Right renal cortex interstitium (tissue), 3 donors: Measurements from ENCODE around the gene CBX5. TPM values are rescaled to one million over a fixed set of nuclear protein-coding genes. Genes with fewer than 3 reads are reported as not detected.
"Not testable (repeated sequence)": the region's sequence is repeated elsewhere in the genome, so short reads cannot be mapped to it uniquely, and the experiment has no call there.

Source experiments
- DNase-seq, 3 donors: peaks; one replicate each; pipeline ENCODE4 v3.0.0-alpha.2; 2013; ENCODE audit warnings: low read depth in 3 of 3, low spot score in 2 of 3
- polyA plus RNA-seq, 3 donors: library from polyadenylated mRNA; unstranded; fragments of 120-200 nt; gene quantifications; one replicate each; pipeline ENCODE4 v1.2.1, GENCODE V29; 2013; ENCODE audit not compliant: insufficient read length in 3 of 3

Gene CBX5
- polyA plus RNA-seq, 3 donors: 118 to 129 (median 125) TPM

GRCh38 chr12:54204316-54204715, 75.6 kb downstream of the CBX5 start:
- DNase-seq: no peak

GRCh38 chr12:54201001-54201794, 78.7 kb downstream of the CBX5 start:
- no peak for DNase-seq

- DNase-seq: no peak
Observed at GRCh38 chr12:54200412-54200811, 79.5 kb downstream of the CBX5 start.

- no peak for DNase-seq
Observed at GRCh38 chr12:54199917-54200316, 80.0 kb downstream of the CBX5 start.

- no peak for DNase-seq
Observed at GRCh38 chr12:54199034-54199433, 80.9 kb downstream of the CBX5 start.

GRCh38 chr12:54197431-54197909, 82.5 kb downstream of the CBX5 start:
- no peak for DNase-seq

- DNase-seq: no peak
Observed at GRCh38 chr12:54197010-54197409, 82.9 kb downstream of the CBX5 start.

GRCh38 chr12:54196396-54196795, 83.5 kb downstream of the CBX5 start:
- no peak for DNase-seq

GRCh38 chr12:54195737-54196347, 84.1 kb downstream of the CBX5 start:
- peak in 2 of 3 donors; percentile 84 to 89 for DNase-seq

GRCh38 chr12:54195080-54195736, 84.7 kb downstream of the CBX5 start:
- DNase-seq: no peak

- not testable (repeated sequence) for DNase-seq
Observed at GRCh38 chr12:54194611-54195010, 85.3 kb downstream of the CBX5 start.

GRCh38 chr12:54193434-54193833, 86.5 kb downstream of the CBX5 start:
- no peak for DNase-seq

- DNase-seq: peak; percentile 79 to 88 (median 86)
Observed at GRCh38 chr12:54191550-54192022, 88.3 kb downstream of the CBX5 start.

- no peak for DNase-seq
Observed at GRCh38 chr12:54191126-54191525, 88.8 kb downstream of the CBX5 start.

GRCh38 chr12:54189198-54189539, 90.8 kb downstream of the CBX5 start:
- no peak for DNase-seq

GRCh38 chr12:54187075-54187474, 92.8 kb downstream of the CBX5 start:
- DNase-seq: no peak

GRCh38 chr12:54185919-54186318, 94.0 kb downstream of the CBX5 start:
- DNase-seq: no peak

- not testable (repeated sequence) for DNase-seq
Observed at GRCh38 chr12:54185297-54185696, 94.6 kb downstream of the CBX5 start.

- no peak for DNase-seq
Observed at GRCh38 chr12:54184024-54184805, 95.7 kb downstream of the CBX5 start.

GRCh38 chr12:54182981-54183380, 96.9 kb downstream of the CBX5 start:
- no peak for DNase-seq

- DNase-seq: no peak
Observed at GRCh38 chr12:54182086-54182485, 97.8 kb downstream of the CBX5 start.
